Gastrocnemius medialis (tissue), 4 donors: ENCODE data around the gene SFMBT1. TPM values are rescaled to one million over a fixed set of nuclear protein-coding genes. Genes with fewer than 3 reads are reported as not detected.

Experiments used
- ATAC-seq, 2 donors: fragments of 150-250 bp; one replicate each; pipeline ENCODE4 v1.9.1; 2016
- DNase-seq, 2 donors: peaks; one replicate each; pipeline ENCODE4 v3.0.0-alpha.2; 2019
- H3K27ac ChIP-seq, 4 donors: fragments of 200-600 bp; sonication (generic); 1 replicate in 1 of 4; 2 replicates in 3 of 4; pipeline ENCODE4 v1.5.1; 2016 to 2018; ENCODE audit warnings: mild to moderate bottlenecking in 2 of 4, moderate library complexity in 1 of 4
- H3K27me3 ChIP-seq, 3 donors: fragments of 200-600 bp; sonication (generic) in 2 of 3; 1 replicate in 1 of 3; 2 replicates in 2 of 3; pipeline versions ENCODE4 v1.5.1 to v1.6.0; 2016 to 2019; ENCODE audit warnings: mild to moderate bottlenecking in 1 of 3, moderate library complexity in 1 of 3
- H3K36me3 ChIP-seq, 2 donors: fragments of 200-600 bp; sonication (generic) in 1 of 2; one replicate each; pipeline ENCODE4 v1.5.1; 2017 to 2018
- H3K4me1 ChIP-seq, 2 donors: fragments of 200-600 bp; sonication (generic) in 1 of 2; one replicate each; pipeline ENCODE4 v1.5.1; 2016 to 2017; ENCODE audit warnings: mild to moderate bottlenecking in 2 of 2
- H3K4me3 ChIP-seq, 4 donors: fragments of 200-600 bp; sonication (generic) in 3 of 4; 1 replicate in 1 of 4; 2 replicates in 3 of 4; pipeline ENCODE4 v1.5.1; 2016 to 2019; ENCODE audit warnings: mild to moderate bottlenecking in 2 of 4
- H3K9me3 ChIP-seq, 3 donors: fragments of 200-600 bp; sonication (generic) in 2 of 3; 1 replicate in 1 of 3; 2 replicates in 2 of 3; pipeline ENCODE4 v1.5.1; 2016 to 2019
- CTCF ChIP-seq, 5 experiments: fragments of 450-650 bp in 3 of 5; fragments of 200-600 bp in 2 of 5; sonication (generic) in 2 of 5; IDR thresholded peaks in 4 of 5; conservative IDR thresholded peaks in 1 of 5; 1 replicate in 4 of 5; 2 replicates in 1 of 5; pipeline ENCODE4 v1.5.1; 2016 to 2019; ENCODE audit warnings: antibody characterized with exemption in 5 of 5, mild to moderate bottlenecking in 3 of 5, moderate library complexity in 3 of 5
- POLR2A ChIP-seq, 2 donors: fragments of 450-650 bp; IDR thresholded peaks; one replicate each; pipeline ENCODE4 v1.6.1; 2017; ENCODE audit warnings: antibody characterized with exemption in 2 of 2, mild to moderate bottlenecking in 2 of 2, moderate library complexity in 2 of 2
- in situ Hi-C, 4 donors: fragments of 200-750 bp; cut with MboI; loops; one replicate each; pipeline versions ENCODE4 v1.15.0 to v1.8.0; 2017; ENCODE audit warnings: low sequenced_read_pairs in 4 of 4
- intact Hi-C: fragments of 100-400 bp; cut with DNase I; formaldehyde crosslinking; loops from one replicate; pipeline ENCODE4 v1.15.1; 2023; ENCODE audit warnings: low total_unique reads
- total RNA-seq, 4 donors: library from RNA; depleted of rRNA; stranded (reverse); fragments of >200 nt; gene quantifications; one replicate each; pipeline versions ENCODE4 v1.1.0 to v1.2.3, GENCODE V29; 2016

SFMBT1 gene
- total RNA-seq, 4 donors from 2014 or later = 17.5 to 39.7 (median 29.8) TPM

GRCh38 chr3:52880047-52880446 lies 165.8 kb downstream of the SFMBT1 start:
- intact Hi-C loops = no loop called here
- Histone ChIP-seq H3K27me3 (no peaks in the 10 kb centered on the region), H3K27ac (no peak overlapping the region), H3K36me3 (peaks cover 0 to under 1% of the 10 kb centered on the region in 2 donors), H3K4me1 (peaks cover 7 to 10% of the 10 kb centered on the region in 2 donors), H3K9me3 (no peaks in the 10 kb centered on the region), H3K4me3 (no peak overlapping the region)
- no peak for ATAC-seq
- in situ Hi-C loops = no loop called here
- TF ChIP-seq CTCF (IDR thresholded peaks at IDR 0.05 in 4 of 5, conservative IDR thresholded peaks at IDR 0.05 in 1 of 5) (no peak), POLR2A (IDR thresholded peaks at IDR 0.05) (no peak)
- DNase-seq = no peak

GRCh38 chr3:52879581-52879980 lies 166.3 kb downstream of the SFMBT1 start:
- DNase-seq = no peak
- in situ Hi-C loops = no loop called here
- H3K27me3 ChIP-seq = no peaks in the 10 kb centered on the region

GRCh38 chr3:52879090-52879489 lies 166.8 kb downstream of the SFMBT1 start:
- in situ Hi-C loops = no loop called here
- ATAC-seq = no peak

More at GRCh38 chr3:52879581-52879980, 166.3 kb downstream of the SFMBT1 start:
- Histone ChIP-seq H3K4me3 (no peak overlapping the region), H3K4me1 (peaks cover 7 to 10% of the 10 kb centered on the region in 2 donors), H3K27ac (no peak overlapping the region), H3K9me3 (no peaks in the 10 kb centered on the region), H3K36me3 (no peaks in the 10 kb centered on the region)
- intact Hi-C loops = no loop called here
- ATAC-seq = no peak
- no peak for TF ChIP-seq CTCF (IDR thresholded peaks at IDR 0.05 in 4 of 5, conservative IDR thresholded peaks at IDR 0.05 in 1 of 5)
- TF ChIP-seq POLR2A (IDR thresholded peaks at IDR 0.05) = no peak

GRCh38 chr3:52877085-52877484 lies 168.8 kb downstream of the SFMBT1 start:
- Histone ChIP-seq H3K27me3 (no peaks in the 10 kb centered on the region), H3K9me3 (no peaks in the 10 kb centered on the region), H3K36me3 (no peaks in the 10 kb centered on the region), H3K4me3 (no peak overlapping the region), H3K27ac (no peak overlapping the region), H3K4me1 (peaks cover 5 to 10% of the 10 kb centered on the region in 2 donors)
- DNase-seq (no peak), ATAC-seq (no peak)
- intact Hi-C loops (no loop called here), in situ Hi-C loops (no loop called here)
- TF ChIP-seq POLR2A (IDR thresholded peaks at IDR 0.05) = no peak

More at GRCh38 chr3:52879090-52879489, 166.8 kb downstream of the SFMBT1 start:
- Histone ChIP-seq H3K36me3 (no peaks in the 10 kb centered on the region), H3K9me3 (no peaks in the 10 kb centered on the region), H3K27me3 (no peaks in the 10 kb centered on the region), H3K27ac (no peak overlapping the region), H3K4me3 (no peak overlapping the region), H3K4me1 (peaks cover 10 to 11% of the 10 kb centered on the region in 2 donors)
- DNase-seq = no peak
- TF ChIP-seq POLR2A (IDR thresholded peaks at IDR 0.05) (no peak), CTCF (IDR thresholded peaks at IDR 0.05 in 4 of 5, conservative IDR thresholded peaks at IDR 0.05 in 1 of 5) (no peak)
- intact Hi-C loops = no loop called here

GRCh38 chr3:52874864-52875587 lies 170.8 kb downstream of the SFMBT1 start:
- no peaks in the 10 kb centered on the region for H3K9me3 ChIP-seq
- no peak overlapping the region for H3K4me3 ChIP-seq
- DNase-seq = no peak
- ATAC-seq = no peak
- TF ChIP-seq POLR2A (IDR thresholded peaks at IDR 0.05) (no peak), CTCF (IDR thresholded peaks at IDR 0.05 in 4 of 5, conservative IDR thresholded peaks at IDR 0.05 in 1 of 5) (no peak)
- H3K27ac ChIP-seq = no peak overlapping the region
- no peaks in the 10 kb centered on the region for H3K36me3 ChIP-seq
- in situ Hi-C loops = loop anchor here in 1 of 4 donors (25.0 kb wide), 1 partner anchor 187 kb away; no protein-coding TSS in a partner anchor
- intact Hi-C loops = no loop called here
- no peaks in the 10 kb centered on the region for H3K27me3 ChIP-seq
- H3K4me1 ChIP-seq = peaks cover 3 to 10% of the 10 kb centered on the region in 2 donors
